Measurements from ENCODE around the gene TSPAN9. TPM values are rescaled to one million over a fixed set of nuclear protein-coding genes. Genes with fewer than 3 reads are reported as not detected.

Gene TSPAN9
- total RNA-seq, 2 donors from 2014 or later, result 14.0 to 18.5 TPM

- no peak overlapping the region for H3K4me3 ChIP-seq
- no peaks in the 10 kb centered on the region for H3K9me3 ChIP-seq
- 88 to 100% methylated on average over 5 to 13 of the region's 13 CpGs for WGBS, 2 donors
- no peaks in the 10 kb centered on the region for H3K27me3 ChIP-seq
- intact Hi-C loops (cut with DNase I), result no loop called here
- no peaks in the 10 kb centered on the region for H3K4me1 ChIP-seq
- H3K36me3 ChIP-seq (replicated peaks in 1 of 2; ENCODE audit: insufficient read depth in 1 of 2, low read depth in 2 of 2), result no peaks in the 10 kb centered on the region
- TF ChIP-seq CTCF (IDR thresholded peaks at IDR 0.05), result no peak
- no peak for TF ChIP-seq POLR2A (IDR thresholded peaks at IDR 0.05)
- ATAC-seq (peak; percentile 49), DNase-seq (peak; percentile 28 to 58 (median 51))
- H3K27ac ChIP-seq, result no peak overlapping the region
Observed at GRCh38 chr12:3252450-3252891, 175.3 kb downstream of the TSPAN9 start.

GRCh38 chr12:3253682-3254275 lies 176.6 kb downstream of the TSPAN9 start:
- DNase-seq, result no peak
- TF ChIP-seq POLR2A (IDR thresholded peaks at IDR 0.05), result no peak
- no peak for TF ChIP-seq CTCF (IDR thresholded peaks at IDR 0.05)
- 60 to 73% methylated on average over 2 to 7 of the region's 7 CpGs for WGBS, 2 donors
- Histone ChIP-seq H3K4me3 (no peak overlapping the region), H3K27ac (no peak overlapping the region), H3K27me3 (no peaks in the 10 kb centered on the region), H3K36me3 (replicated peaks in 1 of 2; ENCODE audit: insufficient read depth in 1 of 2, low read depth in 2 of 2) (no peaks in the 10 kb centered on the region), H3K4me1 (no peaks in the 10 kb centered on the region), H3K9me3 (no peaks in the 10 kb centered on the region)
- intact Hi-C loops (cut with DNase I), result no loop called here
- no peak for ATAC-seq

DNA sequence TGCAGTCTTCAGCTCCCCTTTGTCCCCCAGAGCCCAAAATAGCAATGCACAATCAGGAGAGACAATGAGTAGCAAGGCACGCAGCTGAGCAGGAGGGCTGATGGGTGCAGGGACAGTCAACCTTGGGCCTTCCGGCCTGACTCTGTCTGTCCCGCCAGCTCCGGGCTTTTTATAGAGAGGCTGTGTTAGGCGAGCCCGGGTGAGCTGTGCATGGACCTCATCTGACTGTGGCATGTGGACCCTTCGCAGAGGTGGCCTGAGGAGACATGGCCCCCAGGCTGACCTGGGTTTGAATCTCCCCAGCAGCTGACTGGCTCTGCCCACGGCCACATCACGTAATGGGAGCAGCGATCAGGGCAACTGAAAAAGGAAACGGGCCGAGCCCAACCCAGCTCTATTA lies 177.9 kb downstream of the TSPAN9 start:
- Histone ChIP-seq H3K9me3 (no peaks in the 10 kb centered on the region), H3K4me3 (no peak overlapping the region), H3K27me3 (no peaks in the 10 kb centered on the region), H3K27ac (no peak overlapping the region), H3K36me3 (replicated peaks in 1 of 2; ENCODE audit: insufficient read depth in 1 of 2, low read depth in 2 of 2) (no peaks in the 10 kb centered on the region), H3K4me1 (no peaks in the 10 kb centered on the region)
- TF ChIP-seq POLR2A (IDR thresholded peaks at IDR 0.05) (no peak), CTCF (IDR thresholded peaks at IDR 0.05) (no peak)
- intact Hi-C loops (cut with DNase I), result no loop called here
- DNase-seq (no peak), ATAC-seq (no peak)
- 76 to 91% methylated on average over 11 to 12 of the region's 12 CpGs for WGBS, 2 donors

DNA sequence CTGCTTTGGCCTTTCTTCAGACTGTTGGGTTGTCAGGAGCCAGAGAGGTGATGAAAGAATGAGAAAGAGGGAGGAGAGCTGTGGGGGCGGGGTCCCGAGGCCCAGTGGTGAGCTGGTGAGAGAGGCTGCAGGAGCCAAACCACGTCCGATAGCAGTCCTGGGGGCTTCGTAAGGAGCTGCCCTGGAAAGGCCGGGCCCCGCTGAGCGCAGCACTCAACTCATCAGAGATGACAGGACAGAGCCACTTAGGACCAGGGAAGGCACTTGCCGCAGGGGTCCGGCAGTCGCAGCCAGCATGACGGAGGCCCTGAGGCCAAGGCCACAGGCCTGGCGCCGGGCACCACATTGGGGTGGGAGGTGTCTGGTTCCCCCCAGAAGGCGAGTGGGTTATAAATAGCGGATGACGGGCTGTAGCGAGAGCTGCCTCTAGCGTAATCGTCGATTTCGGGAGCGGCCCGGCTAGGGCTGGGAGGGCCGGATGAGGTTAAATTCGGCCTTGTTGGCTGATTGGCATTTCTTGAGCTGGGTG lies 179.0 kb downstream of the TSPAN9 start:
- Histone ChIP-seq H3K27me3 (no peaks in the 10 kb centered on the region), H3K27ac (no peak overlapping the region), H3K4me1 (no peaks in the 10 kb centered on the region), H3K9me3 (no peaks in the 10 kb centered on the region), H3K4me3 (no peak overlapping the region), H3K36me3 (replicated peaks in 1 of 2; ENCODE audit: insufficient read depth in 1 of 2, low read depth in 2 of 2) (no peaks in the 10 kb centered on the region)
- ATAC-seq, result no peak
- WGBS, 2 donors, result 89 to 95% methylated on average over 25 to 26 of the region's 26 CpGs
- no peak for DNase-seq
- TF ChIP-seq CTCF (IDR thresholded peaks at IDR 0.05), result no peak
- no peak for TF ChIP-seq POLR2A (IDR thresholded peaks at IDR 0.05)
- intact Hi-C loops (cut with DNase I), result no loop called here

DNA sequence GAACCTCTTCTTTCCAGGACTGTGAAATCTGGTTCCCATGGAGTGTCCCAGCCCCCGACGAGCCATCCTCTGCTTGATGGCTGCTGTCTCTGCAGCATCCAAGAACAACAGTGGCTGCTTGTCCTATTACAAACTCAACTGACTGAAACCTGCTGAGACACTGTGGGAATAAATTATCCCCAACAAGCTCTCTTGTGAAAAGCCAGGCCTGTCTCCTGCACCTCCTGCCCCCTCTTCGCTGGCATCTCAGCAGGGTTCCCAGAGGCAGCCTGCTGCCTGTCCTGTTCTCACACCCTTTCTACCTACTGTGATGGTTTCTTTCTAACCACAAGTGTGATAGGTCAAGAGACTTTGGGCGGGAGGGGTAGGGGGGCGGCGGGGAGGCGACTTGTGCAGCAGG lies 180.2 kb downstream of the TSPAN9 start:
- TF ChIP-seq POLR2A (IDR thresholded peaks at IDR 0.05) (no peak), CTCF (IDR thresholded peaks at IDR 0.05) (no peak)
- WGBS, 2 donors, result 92 to 98% methylated on average over 6 to 7 of the region's 7 CpGs
- ATAC-seq, result no peak
- no peak for DNase-seq
- intact Hi-C loops (cut with DNase I), result no loop called here
- no peaks in the 10 kb centered on the region for H3K36me3 ChIP-seq (replicated peaks in 1 of 2; ENCODE audit: insufficient read depth in 1 of 2, low read depth in 2 of 2)
- H3K27me3 ChIP-seq, result no peaks in the 10 kb centered on the region
- no peaks in the 10 kb centered on the region for H3K9me3 ChIP-seq
- no peaks in the 10 kb centered on the region for H3K4me1 ChIP-seq
- H3K27ac ChIP-seq, result no peak overlapping the region
- H3K4me3 ChIP-seq, result no peak overlapping the region

All from body of pancreas (tissue), 4 donors.